CD4-positive, CD25-positive, alpha-beta regulatory T cell (primary cell): ENCODE measurements around the gene STK24. TPM values are rescaled to one million over a fixed set of nuclear protein-coding genes. Genes with fewer than 3 reads are reported as not detected.

Experiments used
- ATAC-seq, 2 donors: fragments of 150-1000 bp; cut with Tn5 transposase; one replicate each; pipeline ENCODE4 v1.10.0; 2021; ENCODE audit warnings: low read depth in 2 of 2, moderate number of reproducible peaks in 2 of 2, moderate library complexity in 1 of 2
- DNase-seq, 3 donors: peaks; one replicate each; pipeline versions ENCODE4 v3.0.0 to v3.0.0-alpha.2; 2012 to 2022; ENCODE audit warnings: mixed read lengths in 1 of 3
- H3K27ac ChIP-seq: one replicate; pipeline ENCODE4 v1.7.0; 2013; ENCODE audit warnings: mild to moderate bottlenecking, low read length; ENCODE audit not compliant: insufficient read depth, poor library complexity, severe bottlenecking
- H3K27me3 ChIP-seq: one replicate; pipeline ENCODE4 v1.7.0; 2013; ENCODE audit warnings: low read length; ENCODE audit not compliant: control insufficient read depth, insufficient read depth
- H3K36me3 ChIP-seq: one replicate; pipeline ENCODE4 v1.7.0; 2013; ENCODE audit warnings: mild to moderate bottlenecking, low read length, moderate library complexity; ENCODE audit not compliant: control insufficient read depth, insufficient read depth
- H3K4me1 ChIP-seq: 2 replicates; pipeline ENCODE4 v1.7.0; 2013; ENCODE audit warnings: mild to moderate bottlenecking, low read length; ENCODE audit not compliant: insufficient read depth, control insufficient read depth, poor library complexity, severe bottlenecking
- H3K4me3 ChIP-seq: one replicate; pipeline ENCODE4 v1.7.0; 2013; ENCODE audit warnings: low read depth, mild to moderate bottlenecking, low read length, moderate library complexity
- H3K9me3 ChIP-seq, 2 experiments: 1 replicate in 1 of 2; 2 replicates in 1 of 2; pipeline ENCODE4 v1.7.0; 2013; ENCODE audit warnings: low read length in 2 of 2, mild to moderate bottlenecking in 1 of 2, moderate library complexity in 1 of 2; ENCODE audit not compliant: control insufficient read depth in 2 of 2
- H3K27ac Mint-ChIP-seq, 3 donors: one replicate each; pipeline ENCODE4 v1.8.0; 2020 to 2022; ENCODE audit warnings: mild to moderate bottlenecking in 3 of 3, mixed read lengths in 3 of 3, moderate library complexity in 2 of 3
- H3K27me3 Mint-ChIP-seq: one replicate; pipeline ENCODE4 v1.8.0; 2022; ENCODE audit warnings: mild to moderate bottlenecking, mixed read lengths
- H3K36me3 Mint-ChIP-seq: one replicate; pipeline ENCODE4 v1.8.0; 2020; ENCODE audit warnings: mixed read lengths
- H3K4me1 Mint-ChIP-seq, 4 donors: one replicate each; pipeline ENCODE4 v1.8.0; 2020 to 2022; ENCODE audit warnings: mixed read lengths in 4 of 4, mild to moderate bottlenecking in 1 of 4
- H3K4me3 Mint-ChIP-seq, 4 donors: one replicate each; pipeline ENCODE4 v1.8.0; 2020 to 2022; ENCODE audit warnings: mild to moderate bottlenecking in 4 of 4, mixed read lengths in 4 of 4, moderate library complexity in 3 of 4
- H3K9me3 Mint-ChIP-seq, 7 donors: one replicate each; pipeline ENCODE4 v1.8.0; 2020 to 2022; ENCODE audit warnings: mixed read lengths in 7 of 7, mild to moderate bottlenecking in 3 of 7, moderate library complexity in 2 of 7
- polyA plus RNA-seq, 4 donors: library from polyadenylated mRNA; unstranded; fragments of 300-500 nt; fragmentation: Illumina TruSeq; gene quantifications; one replicate each; pipeline ENCODE4 v1.2.3, GENCODE V29; 2021
- total RNA-seq: library from RNA; stranded (reverse); gene quantifications from one replicate; pipeline ENCODE4 v1.2.3, GENCODE V29; 2022

Gene STK24
- total and polyA plus RNA-seq, 5 donors from 2014 or later: 26.7 to 141 (median 54.1) TPM

GRCh38 chr13:98409281-98409680, 167.6 kb downstream of the STK24 start:
- Mint-ChIP-seq H3K4me3 (no peak overlapping the region), H3K27ac (no peak overlapping the region), H3K4me1 (peaks cover 0 to 7% (median 1%) of the 10 kb centered on the region in 4 donors), H3K27me3 (peaks cover 44% of the 10 kb centered on the region), H3K36me3 (no peaks in the 10 kb centered on the region), H3K9me3 (no peaks in the 10 kb centered on the region)
- Histone ChIP-seq H3K4me1 (no peaks in the 10 kb centered on the region), H3K27me3 (peaks cover 16% of the 10 kb centered on the region), H3K27ac (no peak overlapping the region), H3K9me3 (no peaks in the 10 kb centered on the region), H3K36me3 (no peaks in the 10 kb centered on the region), H3K4me3 (no peak overlapping the region)
- no peak for DNase-seq
- no peak for ATAC-seq

GRCh38 chr13:98407575-98407974, 169.3 kb downstream of the STK24 start:
- ATAC-seq (no peak), DNase-seq (no peak)
- no peaks in the 10 kb centered on the region for H3K36me3 ChIP-seq
- peaks cover 15% of the 10 kb centered on the region for H3K27me3 ChIP-seq
- no peaks in the 10 kb centered on the region for H3K4me1 ChIP-seq
- Mint-ChIP-seq H3K4me1 (peaks cover 0 to 7% (median 1%) of the 10 kb centered on the region in 4 donors), H3K27me3 (peaks cover 28% of the 10 kb centered on the region), H3K4me3 (no peak overlapping the region), H3K36me3 (no peaks in the 10 kb centered on the region), H3K27ac (no peak overlapping the region), H3K9me3 (no peaks in the 10 kb centered on the region)
- no peak overlapping the region for H3K27ac ChIP-seq
- no peaks in the 10 kb centered on the region for H3K9me3 ChIP-seq
- no peak overlapping the region for H3K4me3 ChIP-seq

- Mint-ChIP-seq H3K36me3 (no peaks in the 10 kb centered on the region), H3K4me3 (no peak overlapping the region), H3K27ac (no peak overlapping the region), H3K4me1 (peaks cover 0 to 3% (median under 1%) of the 10 kb centered on the region in 4 donors), H3K9me3 (no peaks in the 10 kb centered on the region), H3K27me3 (peaks cover 22% of the 10 kb centered on the region)
- DNase-seq (no peak), ATAC-seq (no peak)
- Histone ChIP-seq H3K4me3 (no peak overlapping the region), H3K4me1 (no peaks in the 10 kb centered on the region), H3K27me3 (peaks cover 14% of the 10 kb centered on the region), H3K27ac (no peak overlapping the region), H3K36me3 (no peaks in the 10 kb centered on the region), H3K9me3 (no peaks in the 10 kb centered on the region)
Measured at GRCh38 chr13:98406971-98407370, 169.9 kb downstream of the STK24 start.

- Mint-ChIP-seq H3K27ac (no peak overlapping the region), H3K4me1 (no peaks in the 10 kb centered on the region), H3K27me3 (peaks cover 22% of the 10 kb centered on the region), H3K9me3 (no peaks in the 10 kb centered on the region), H3K4me3 (no peak overlapping the region), H3K36me3 (no peaks in the 10 kb centered on the region)
- no peaks in the 10 kb centered on the region for H3K9me3 ChIP-seq
- H3K4me3 ChIP-seq: no peak overlapping the region
- DNase-seq: no peak
- H3K36me3 ChIP-seq: no peaks in the 10 kb centered on the region
- H3K27me3 ChIP-seq: peaks cover 9% of the 10 kb centered on the region
- no peak overlapping the region for H3K27ac ChIP-seq
- no peak for ATAC-seq
- no peaks in the 10 kb centered on the region for H3K4me1 ChIP-seq
Measured at GRCh38 chr13:98406427-98406826, 170.5 kb downstream of the STK24 start.

- Histone ChIP-seq H3K27ac (no peak overlapping the region), H3K4me3 (no peak overlapping the region), H3K36me3 (no peaks in the 10 kb centered on the region), H3K9me3 (no peaks in the 10 kb centered on the region), H3K27me3 (peaks cover 5% of the 10 kb centered on the region), H3K4me1 (no peaks in the 10 kb centered on the region)
- no peaks in the 10 kb centered on the region for H3K4me1 Mint-ChIP-seq
- no peaks in the 10 kb centered on the region for H3K36me3 Mint-ChIP-seq
- no peak overlapping the region for H3K27ac Mint-ChIP-seq
- no peak overlapping the region for H3K4me3 Mint-ChIP-seq
- H3K27me3 Mint-ChIP-seq: peaks cover 22% of the 10 kb centered on the region
- DNase-seq (no peak), ATAC-seq (no peak)
- no peaks in the 10 kb centered on the region for H3K9me3 Mint-ChIP-seq
Measured at GRCh38 chr13:98405690-98406344, 171.1 kb downstream of the STK24 start.

GRCh38 chr13:98405107-98405571, 171.8 kb downstream of the STK24 start:
- no peak overlapping the region for H3K4me3 Mint-ChIP-seq
- ATAC-seq: no peak
- no peaks in the 10 kb centered on the region for H3K4me1 Mint-ChIP-seq
- DNase-seq: no peak
- H3K9me3 Mint-ChIP-seq: no peaks in the 10 kb centered on the region
- H3K27me3 ChIP-seq: peaks cover 3% of the 10 kb centered on the region
- no peaks in the 10 kb centered on the region for H3K9me3 ChIP-seq
- no peaks in the 10 kb centered on the region for H3K36me3 ChIP-seq
- H3K27me3 Mint-ChIP-seq: peaks cover 18% of the 10 kb centered on the region
- no peak overlapping the region for H3K4me3 ChIP-seq
- H3K4me1 ChIP-seq: no peaks in the 10 kb centered on the region
- no peaks in the 10 kb centered on the region for H3K36me3 Mint-ChIP-seq
- no peak overlapping the region for H3K27ac Mint-ChIP-seq
- no peak overlapping the region for H3K27ac ChIP-seq

GRCh38 chr13:98403076-98403475, 173.8 kb downstream of the STK24 start:
- Histone ChIP-seq H3K27ac (no peak overlapping the region), H3K4me1 (no peaks in the 10 kb centered on the region), H3K4me3 (no peak overlapping the region), H3K36me3 (no peaks in the 10 kb centered on the region), H3K9me3 (no peaks in the 10 kb centered on the region), H3K27me3 (peaks cover 3% of the 10 kb centered on the region)
- H3K36me3 Mint-ChIP-seq: no peaks in the 10 kb centered on the region
- H3K4me3 Mint-ChIP-seq: no peak overlapping the region
- ATAC-seq (no peak), DNase-seq (no peak)
- H3K27me3 Mint-ChIP-seq: peaks cover 7% of the 10 kb centered on the region
- H3K4me1 Mint-ChIP-seq: no peaks in the 10 kb centered on the region
- no peak overlapping the region for H3K27ac Mint-ChIP-seq
- no peaks in the 10 kb centered on the region for H3K9me3 Mint-ChIP-seq

- Mint-ChIP-seq H3K27me3 (peaks cover 12% of the 10 kb centered on the region), H3K27ac (no peak overlapping the region), H3K9me3 (no peaks in the 10 kb centered on the region), H3K4me1 (no peaks in the 10 kb centered on the region), H3K4me3 (no peak overlapping the region), H3K36me3 (no peaks in the 10 kb centered on the region)
- no peak overlapping the region for H3K4me3 ChIP-seq
- DNase-seq: no peak
- H3K36me3 ChIP-seq: no peaks in the 10 kb centered on the region
- no peaks in the 10 kb centered on the region for H3K4me1 ChIP-seq
- H3K27ac ChIP-seq: no peak overlapping the region
- no peak for ATAC-seq
- peaks cover 4% of the 10 kb centered on the region for H3K27me3 ChIP-seq
- H3K9me3 ChIP-seq: no peaks in the 10 kb centered on the region
Measured at GRCh38 chr13:98401934-98402333, 175.0 kb downstream of the STK24 start.
